Rectal smooth muscle tissue (tissue), 1 donor: ENCODE results near the gene PNLIPRP3.

Experiments used
- H3K27ac ChIP-seq: one replicate; pipeline ENCODE4 v1.7.0; 2013; ENCODE audit warnings: low read depth, low read length, inconsistent platforms
- H3K27me3 ChIP-seq: one replicate; pipeline ENCODE4 v1.7.0; 2013; ENCODE audit warnings: low read length; ENCODE audit not compliant: control insufficient read depth, insufficient read depth
- H3K36me3 ChIP-seq: one replicate; pipeline ENCODE4 v1.7.0; 2013; ENCODE audit warnings: low read length; ENCODE audit not compliant: control insufficient read depth, insufficient read depth
- H3K4me1 ChIP-seq: one replicate; pipeline ENCODE4 v1.7.0; 2013; ENCODE audit warnings: low read length; ENCODE audit not compliant: control insufficient read depth, insufficient read depth
- H3K4me3 ChIP-seq: one replicate; pipeline ENCODE4 v1.7.0; 2013; ENCODE audit warnings: low read length
- H3K9ac ChIP-seq: one replicate; pipeline ENCODE4 v1.7.0; 2013; ENCODE audit warnings: low read length

The PNLIPRP3 gene

DNA sequence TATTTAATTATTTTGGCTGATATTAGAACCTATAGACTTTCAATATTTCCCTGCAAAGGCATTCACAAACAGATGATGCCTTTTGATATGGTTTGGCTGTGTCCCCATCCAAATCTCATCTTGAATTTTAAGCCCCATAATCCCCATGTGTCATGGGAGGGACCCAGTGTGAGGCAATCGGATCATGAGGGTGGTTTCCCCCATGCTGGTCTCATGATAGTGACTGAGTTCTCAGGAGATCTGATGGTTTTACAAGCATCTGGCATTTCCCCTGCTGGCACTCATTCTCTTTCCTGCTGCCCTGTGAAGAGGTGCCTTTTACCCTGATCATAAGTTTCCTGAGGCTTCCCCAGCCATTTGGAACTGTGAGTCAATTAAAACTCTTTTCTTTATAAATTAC, 9.3 kb upstream of the PNLIPRP3 start:
- no peaks in the 10 kb centered on the region for H3K36me3 ChIP-seq
- H3K9ac ChIP-seq, result no peak overlapping the region
- no peak overlapping the region for H3K4me3 ChIP-seq
- no peaks in the 10 kb centered on the region for H3K27me3 ChIP-seq
- no peaks in the 10 kb centered on the region for H3K4me1 ChIP-seq
- H3K27ac ChIP-seq, result no peak overlapping the region

DNA sequence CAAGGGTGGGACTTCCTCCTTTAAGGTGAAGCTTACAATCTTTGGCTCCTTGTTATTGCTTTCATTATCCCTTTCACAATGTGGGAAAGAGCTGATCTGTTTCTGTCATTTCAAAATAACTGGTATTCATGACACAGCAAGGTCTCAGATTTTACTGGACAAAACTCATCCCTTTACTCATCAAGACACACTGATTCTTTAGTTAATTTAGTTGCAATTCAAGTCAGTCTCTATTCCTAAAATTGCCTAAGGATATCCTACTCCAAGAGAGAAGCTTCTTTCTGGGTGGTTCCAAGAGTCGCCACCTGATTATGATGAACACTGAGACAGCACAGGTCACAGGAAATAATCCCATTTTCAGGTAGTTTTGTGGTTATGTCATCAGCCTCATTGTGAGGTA, 5.8 kb upstream of the PNLIPRP3 start:
- Histone ChIP-seq H3K27ac (no peak overlapping the region), H3K4me3 (no peak overlapping the region), H3K27me3 (no peaks in the 10 kb centered on the region), H3K9ac (no peak overlapping the region), H3K4me1 (no peaks in the 10 kb centered on the region), H3K36me3 (no peaks in the 10 kb centered on the region)

DNA sequence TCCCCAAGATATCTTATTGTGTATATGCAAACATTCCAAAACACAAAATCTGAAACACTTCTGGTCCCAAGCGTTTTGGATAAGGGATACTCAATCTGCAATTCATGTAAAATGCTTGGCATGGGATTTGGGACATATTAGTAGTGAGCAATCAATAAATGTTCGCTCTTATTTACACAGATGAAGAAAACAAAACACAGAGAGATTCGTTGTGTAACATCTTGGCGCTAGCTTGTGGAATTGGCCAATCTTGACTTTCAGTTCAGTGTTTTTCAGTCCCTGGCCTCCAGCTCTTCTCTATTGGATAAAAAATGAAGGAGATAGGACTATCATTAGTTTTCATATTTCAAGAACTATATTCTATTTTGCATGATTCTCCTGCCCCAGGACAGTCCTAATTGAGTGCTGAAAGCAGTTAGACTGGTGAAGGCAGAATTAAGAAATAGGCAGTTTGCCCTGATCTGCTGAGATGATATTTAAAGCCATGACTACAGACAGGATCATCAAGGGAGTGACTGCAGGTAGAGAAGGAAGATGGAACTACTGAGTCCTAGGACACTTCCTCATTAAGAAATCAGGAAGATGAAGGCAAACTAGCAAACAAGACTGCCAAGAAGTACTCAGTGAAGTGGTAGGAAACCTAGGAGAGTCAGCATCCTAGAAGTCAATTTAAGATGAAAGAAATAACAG, 1.8 kb downstream of the PNLIPRP3 start:
- no peak overlapping the region for H3K9ac ChIP-seq
- no peaks in the 10 kb centered on the region for H3K27me3 ChIP-seq
- no peak overlapping the region for H3K4me3 ChIP-seq
- no peak overlapping the region for H3K27ac ChIP-seq
- no peaks in the 10 kb centered on the region for H3K4me1 ChIP-seq
- no peaks in the 10 kb centered on the region for H3K36me3 ChIP-seq

DNA sequence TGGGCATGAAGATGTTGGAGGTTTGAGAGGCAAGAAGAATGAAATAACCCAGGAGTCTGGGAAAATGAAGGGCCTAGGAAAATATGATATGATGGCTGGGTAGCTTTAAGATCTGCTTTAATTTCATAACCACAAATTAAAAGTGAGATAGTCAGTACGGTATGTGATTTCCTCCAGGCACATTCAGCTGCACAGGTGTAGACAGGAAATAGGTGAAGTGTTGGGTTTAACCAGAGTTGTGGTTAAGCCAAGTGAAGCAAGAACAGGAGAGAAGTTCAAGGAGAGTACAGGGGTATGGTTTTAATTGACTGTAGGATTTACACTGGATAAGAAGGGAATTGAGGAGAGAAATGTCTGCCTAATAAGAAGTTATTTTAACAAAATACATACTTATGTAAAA, 2.6 kb downstream of the PNLIPRP3 start:
- Histone ChIP-seq H3K4me1 (no peaks in the 10 kb centered on the region), H3K36me3 (no peaks in the 10 kb centered on the region), H3K9ac (no peak overlapping the region), H3K4me3 (no peak overlapping the region), H3K27ac (no peak overlapping the region), H3K27me3 (no peaks in the 10 kb centered on the region)

DNA sequence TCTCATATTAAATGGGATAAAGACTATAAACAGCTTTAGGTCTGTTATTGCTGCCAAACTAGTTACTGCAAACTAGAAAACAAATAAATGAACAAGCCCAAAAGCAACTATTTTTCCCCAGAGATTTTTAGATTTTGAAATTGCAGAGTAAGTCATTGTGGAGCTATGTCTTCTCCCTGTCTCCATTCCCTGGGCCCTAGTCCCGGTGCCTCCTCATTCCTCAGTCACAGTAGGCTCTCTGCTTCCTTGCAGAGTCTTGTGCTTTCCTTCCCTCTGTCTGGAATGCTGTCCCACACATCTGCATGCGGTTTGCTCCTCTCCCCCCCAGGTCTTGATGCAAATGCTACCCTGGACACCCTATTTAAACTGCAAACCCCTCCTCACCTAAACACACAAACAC, 4.0 kb downstream of the PNLIPRP3 start:
- Histone ChIP-seq H3K4me3 (no peak overlapping the region), H3K4me1 (no peaks in the 10 kb centered on the region), H3K36me3 (no peaks in the 10 kb centered on the region), H3K27ac (no peak overlapping the region), H3K9ac (no peak overlapping the region), H3K27me3 (no peaks in the 10 kb centered on the region)

DNA sequence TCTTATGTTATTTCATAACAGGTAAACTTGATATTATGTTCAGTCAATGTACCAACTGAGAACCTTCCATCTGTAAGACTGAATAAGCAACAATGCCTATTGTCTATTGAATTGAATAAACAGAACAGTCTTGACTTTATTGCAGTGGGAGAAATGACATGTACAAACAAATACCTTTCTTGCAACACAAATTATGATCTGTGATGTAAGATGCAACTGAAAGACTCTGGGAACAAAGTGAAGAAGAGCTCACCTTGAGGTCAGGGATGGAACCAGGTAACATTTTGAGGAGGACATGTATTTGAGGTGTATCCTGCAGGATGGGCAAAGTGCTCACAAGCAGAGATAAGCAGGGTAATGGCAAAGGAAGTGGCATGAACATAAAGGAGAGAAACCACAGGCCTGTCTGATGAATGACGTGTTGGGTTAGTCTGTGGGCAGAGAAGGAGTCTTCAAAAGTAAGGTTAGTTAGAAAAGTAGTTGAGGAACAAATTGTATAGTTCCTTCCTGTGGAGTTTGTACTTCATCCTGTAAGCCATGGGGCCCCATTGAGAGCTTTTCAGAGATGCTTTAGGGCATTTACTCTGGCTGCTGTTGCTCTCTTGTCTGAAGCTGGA, 9.5 kb downstream of the PNLIPRP3 start:
- H3K36me3 ChIP-seq, result no peaks in the 10 kb centered on the region
- H3K4me1 ChIP-seq, result no peaks in the 10 kb centered on the region
- no peaks in the 10 kb centered on the region for H3K27me3 ChIP-seq
- no peak overlapping the region for H3K4me3 ChIP-seq
- H3K9ac ChIP-seq, result no peak overlapping the region
- H3K27ac ChIP-seq, result no peak overlapping the region

DNA sequence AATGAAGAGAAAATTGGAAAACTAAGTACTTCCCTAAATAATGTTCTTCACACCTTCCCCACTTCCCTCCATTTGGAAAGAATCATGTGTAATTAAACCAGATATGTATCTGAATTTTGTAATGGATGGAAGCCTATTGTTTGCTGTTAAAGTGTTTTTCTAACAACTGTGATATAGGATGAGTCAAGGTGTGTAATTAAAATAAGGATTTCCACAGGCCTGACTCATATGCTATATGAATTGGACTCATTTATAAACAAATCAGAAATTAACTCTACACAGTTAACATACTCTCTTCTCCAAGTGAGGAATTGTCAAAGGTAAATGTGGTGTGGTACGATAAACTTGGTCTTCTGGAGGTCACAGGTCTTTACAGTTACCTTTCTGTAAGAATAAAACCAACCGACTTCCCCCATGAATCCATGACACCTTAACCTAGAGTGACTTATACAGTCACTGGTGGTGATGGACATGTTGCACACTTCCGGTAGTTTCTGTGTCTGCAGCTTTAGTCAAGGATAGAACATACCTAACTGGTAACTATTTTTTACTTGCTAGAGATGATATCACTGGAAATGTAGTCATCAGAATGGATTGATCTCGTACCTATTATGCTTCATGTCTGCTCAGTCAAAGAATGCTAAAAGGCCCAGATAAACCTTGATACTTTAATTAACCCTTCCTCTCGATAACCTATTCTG, 12.8 kb downstream of the PNLIPRP3 start:
- H3K4me1 ChIP-seq, result no peaks in the 10 kb centered on the region
- no peaks in the 10 kb centered on the region for H3K27me3 ChIP-seq
- H3K27ac ChIP-seq, result no peak overlapping the region
- H3K4me3 ChIP-seq, result no peak overlapping the region
- H3K9ac ChIP-seq, result no peak overlapping the region
- no peaks in the 10 kb centered on the region for H3K36me3 ChIP-seq

DNA sequence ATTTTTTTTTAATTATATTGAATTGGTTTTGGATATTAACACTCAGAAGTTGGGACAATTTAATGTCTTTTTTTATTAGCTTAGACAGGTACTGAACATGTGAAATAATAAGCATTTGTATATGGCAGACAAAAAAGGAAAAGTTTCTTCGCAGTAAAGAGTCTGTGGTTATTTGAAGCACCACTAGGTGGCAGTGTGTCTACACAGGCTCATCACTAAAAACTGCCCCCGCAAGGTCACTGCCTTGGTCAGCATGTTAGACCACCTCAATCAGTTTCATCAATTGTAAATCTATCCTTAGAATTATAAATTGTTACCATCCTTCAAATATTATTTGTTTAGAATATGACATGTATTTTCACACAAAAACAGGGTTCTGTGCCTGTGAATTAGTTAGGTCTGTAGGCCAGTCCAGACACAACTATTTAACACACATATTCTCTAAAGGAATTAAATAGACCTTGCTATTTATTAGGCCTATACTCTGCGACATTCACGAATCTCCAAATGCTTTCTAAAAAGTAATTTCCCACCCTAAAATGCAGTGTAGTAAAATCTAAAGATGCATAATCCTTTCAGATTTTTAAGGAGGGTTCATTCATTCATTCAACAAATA, 17.0 kb downstream of the PNLIPRP3 start:
- Histone ChIP-seq H3K36me3 (no peaks in the 10 kb centered on the region), H3K9ac (no peak overlapping the region), H3K27ac (no peak overlapping the region), H3K4me1 (no peaks in the 10 kb centered on the region), H3K4me3 (no peak overlapping the region), H3K27me3 (no peaks in the 10 kb centered on the region)

DNA sequence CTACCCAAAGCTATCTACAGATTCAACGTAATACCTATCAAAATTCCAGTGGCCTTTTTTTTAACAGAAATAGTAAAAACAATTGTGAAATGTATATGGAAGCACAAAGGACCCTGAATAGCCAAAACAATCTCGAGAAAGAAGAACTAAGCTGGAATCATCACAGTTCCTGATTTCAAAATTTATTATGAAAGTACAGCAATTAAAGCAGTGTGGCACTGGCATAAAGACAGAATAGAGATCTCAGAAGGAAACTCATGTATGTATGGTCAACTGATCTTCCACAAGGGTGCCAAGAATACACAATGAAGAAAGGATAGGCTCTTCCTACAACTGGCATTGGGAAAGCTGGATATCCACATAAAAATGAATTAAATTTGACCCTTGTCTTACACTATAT, 23.2 kb downstream of the PNLIPRP3 start:
- no peaks in the 10 kb centered on the region for H3K27me3 ChIP-seq
- H3K4me1 ChIP-seq, result no peaks in the 10 kb centered on the region
- H3K36me3 ChIP-seq, result no peaks in the 10 kb centered on the region
- H3K27ac ChIP-seq, result no peak overlapping the region
- no peak overlapping the region for H3K9ac ChIP-seq
- no peak overlapping the region for H3K4me3 ChIP-seq

DNA sequence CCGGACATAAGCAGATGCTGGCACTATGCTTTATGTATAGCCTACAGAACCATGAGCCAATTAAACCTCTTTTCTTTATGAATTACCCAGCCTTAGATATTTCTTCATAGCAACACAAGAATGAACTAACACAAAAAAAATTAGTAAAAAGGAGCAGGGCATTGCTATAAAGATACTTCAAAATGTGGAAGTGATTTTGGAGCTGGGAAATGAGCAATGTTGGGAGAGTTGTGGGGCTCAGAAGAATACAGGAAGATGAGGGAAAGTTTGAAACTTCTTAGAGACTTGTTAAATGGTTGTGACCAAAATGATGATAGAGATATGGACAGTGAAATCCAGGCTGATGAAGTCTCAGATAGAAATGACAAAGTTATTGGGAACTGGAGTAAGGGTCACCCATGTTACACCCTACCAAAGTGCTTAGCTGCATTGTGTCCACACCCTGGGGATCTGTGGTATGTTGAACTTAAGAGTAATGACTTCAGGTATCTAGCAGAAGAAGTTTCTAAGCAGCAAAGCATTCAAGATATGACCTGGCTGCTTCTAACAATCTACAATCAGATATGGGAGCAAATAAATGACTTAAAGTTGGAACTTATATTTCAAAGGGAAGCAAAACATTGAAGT, 24.2 kb downstream of the PNLIPRP3 start:
- Histone ChIP-seq H3K4me3 (no peak overlapping the region), H3K27me3 (no peaks in the 10 kb centered on the region), H3K4me1 (no peaks in the 10 kb centered on the region), H3K36me3 (no peaks in the 10 kb centered on the region), H3K27ac (no peak overlapping the region), H3K9ac (no peak overlapping the region)

DNA sequence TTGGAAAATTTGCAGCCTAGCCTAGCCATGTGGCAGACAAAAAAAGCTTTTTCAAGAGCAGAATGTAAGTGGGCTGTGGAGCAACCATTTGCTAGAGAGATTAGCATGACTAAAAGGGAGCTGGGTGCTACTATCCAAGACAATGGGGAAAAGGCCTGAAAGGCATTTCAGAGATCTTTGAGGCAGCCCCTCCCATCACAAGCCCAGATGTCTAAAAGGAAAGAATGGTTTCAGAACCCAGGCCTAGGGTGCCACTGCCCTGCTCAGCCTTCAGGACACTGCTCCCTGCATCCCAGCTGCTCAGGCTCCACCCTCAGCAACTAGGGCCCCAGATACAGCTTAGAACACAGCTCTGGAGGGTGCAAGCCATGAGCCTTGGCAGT, 24.7 kb downstream of the PNLIPRP3 start:
- H3K27me3 ChIP-seq, result no peaks in the 10 kb centered on the region
- H3K36me3 ChIP-seq, result no peaks in the 10 kb centered on the region
- no peaks in the 10 kb centered on the region for H3K4me1 ChIP-seq
- no peak overlapping the region for H3K9ac ChIP-seq
- H3K4me3 ChIP-seq, result no peak overlapping the region
- H3K27ac ChIP-seq, result no peak overlapping the region

DNA sequence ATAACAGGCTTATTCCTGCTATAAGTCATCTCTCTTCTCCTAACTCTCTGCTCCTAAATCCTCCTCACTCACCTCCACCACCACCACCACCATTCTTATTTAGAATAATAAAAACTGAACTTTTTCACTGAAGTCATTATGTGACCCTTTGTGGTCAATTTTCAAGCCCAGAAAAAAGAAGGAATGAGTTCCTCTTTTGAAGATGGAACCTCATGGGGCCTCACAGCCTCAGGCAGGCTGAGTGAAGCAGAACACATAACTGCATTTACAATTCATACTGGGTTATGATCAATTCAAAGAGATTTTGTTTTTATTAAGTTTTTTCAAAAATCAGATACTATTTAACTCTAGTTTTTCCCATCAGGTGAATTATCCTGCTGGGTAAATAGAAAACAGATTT, 29.8 kb downstream of the PNLIPRP3 start:
- no peak overlapping the region for H3K9ac ChIP-seq
- H3K27me3 ChIP-seq, result no peaks in the 10 kb centered on the region
- H3K27ac ChIP-seq, result no peak overlapping the region
- no peak overlapping the region for H3K4me3 ChIP-seq
- no peaks in the 10 kb centered on the region for H3K4me1 ChIP-seq
- H3K36me3 ChIP-seq, result no peaks in the 10 kb centered on the region
